Upper lobe of left lung (tissue), 6 donors: Measurements from ENCODE around the gene RPE. TPM values are rescaled to one million over a fixed set of nuclear protein-coding genes. Genes with fewer than 3 reads are reported as not detected.
A peak's percentile ranks its signal among the peaks of the same experiment; 100 is the strongest.

Experiments used
- ATAC-seq, 2 donors: fragments of 200-7000 bp; cut with Tn5 transposase; one replicate each; pipeline ENCODE4 v1.9.1; 2022; ENCODE audit warnings: mild to moderate bottlenecking in 2 of 2, moderate library complexity in 2 of 2; ENCODE audit not compliant: low FRiP score in 2 of 2
- DNase-seq, 2 donors: peaks; one replicate each; pipeline ENCODE4 v3.0.0-alpha.2; 2019 to 2020
- H3K27ac ChIP-seq, 4 donors: fragments of 200-600 bp; sonication (generic); one replicate each; pipeline ENCODE4 v1.5.1; 2016 to 2019
- H3K27me3 ChIP-seq, 4 donors: fragments of 200-600 bp; sonication (generic); one replicate each; pipeline ENCODE4 v1.5.1; 2017 to 2019
- H3K36me3 ChIP-seq, 4 donors: fragments of 200-600 bp; sonication (generic); one replicate each; pipeline ENCODE4 v1.5.1; 2016 to 2019
- H3K4me1 ChIP-seq, 4 donors: fragments of 200-600 bp; sonication (generic); one replicate each; pipeline ENCODE4 v1.5.1; 2018 to 2019
- H3K4me3 ChIP-seq, 4 donors: fragments of 200-600 bp; sonication (generic); one replicate each; pipeline ENCODE4 v1.5.1; 2017 to 2019; ENCODE audit warnings: mild to moderate bottlenecking in 2 of 4, moderate library complexity in 1 of 4
- H3K9me3 ChIP-seq, 4 donors: fragments of 200-600 bp; sonication (generic); one replicate each; pipeline ENCODE4 v1.5.1; 2018 to 2019
- CTCF ChIP-seq, 6 experiments: fragments of 450-650 bp in 4 of 6; fragments of 200-600 bp in 2 of 6; sonication (generic) in 2 of 6; IDR thresholded peaks; one replicate each; pipeline ENCODE4 v1.5.1; 2016 to 2019; ENCODE audit warnings: antibody characterized with exemption in 6 of 6
- EP300 ChIP-seq, 4 donors: sonication (generic); formaldehyde crosslinking; IDR thresholded peaks; one replicate each; pipeline ENCODE4 v1.5.1; 2017; ENCODE audit warnings: antibody characterized with exemption in 4 of 4, control low read depth in 2 of 4
- POLR2A ChIP-seq, 4 donors: fragments of 450-650 bp; IDR thresholded peaks; one replicate each; pipeline ENCODE4 v1.5.1; 2016 to 2017; ENCODE audit warnings: antibody characterized with exemption in 4 of 4, mild to moderate bottlenecking in 2 of 4
- POLR2AphosphoS5 ChIP-seq, 2 donors: sonication (generic); formaldehyde crosslinking; IDR thresholded peaks; one replicate each; pipeline ENCODE4 v1.5.1; 2017; ENCODE audit warnings: antibody characterized with exemption in 2 of 2
- WGBS, 2 donors: methylation state at CpG; one replicate each; pipeline ENCODE4 v1.1.5; 2017 to 2018; 5-methylcytosine and 5-hydroxymethylcytosine counted together
- total RNA-seq, 6 donors: library from RNA; depleted of rRNA in 4 of 6; stranded (reverse); fragments of >200 nt in 4 of 6; gene quantifications; one replicate each; pipeline versions ENCODE4 v1.1.0 to v1.2.1, GENCODE V29; 2016 to 2021
- donor health status: DM: no; HTN: no; CAD: no; lungs with moderate emphysema.
- donor health status: DM: no; HTN: yes; CAD: no; lungs with severe emphysema.

Gene RPE
- total RNA-seq, 6 donors from 2014 or later, result 15.7 to 46.0 (median 34.2) TPM

- H3K27me3 ChIP-seq, result no peaks in the 10 kb centered on the region
- 29 to 39% methylated on average over 4 of the region's 4 CpGs for WGBS, 2 donors
- peak in 1 of 2 donors; percentile 44 for DNase-seq
These were observed 41.5 kb upstream of the RPE start for GRCh38 chr2:209960676-209961630.

GRCh38 chr2:209965723-209966122 lies 36.7 kb upstream of the RPE start:
- DNase-seq (no peak), ATAC-seq (no peak)
- H3K36me3 ChIP-seq, result no peaks in the 10 kb centered on the region
- H3K27ac ChIP-seq, result no peak overlapping the region
- no peak overlapping the region for H3K4me3 ChIP-seq
- no peaks in the 10 kb centered on the region for H3K27me3 ChIP-seq
- 81 to 91% methylated on average over 2 of the region's 2 CpGs for WGBS, 2 donors
- H3K4me1 ChIP-seq, result peaks cover 0 to 3% (median under 1%) of the 10 kb centered on the region in 4 donors
- H3K9me3 ChIP-seq, result no peaks in the 10 kb centered on the region
- TF ChIP-seq POLR2AphosphoS5 (IDR thresholded peaks at IDR 0.05) (no peak), CTCF (IDR thresholded peaks at IDR 0.05) (no peak), EP300 (IDR thresholded peaks at IDR 0.05) (no peak), POLR2A (IDR thresholded peaks at IDR 0.05) (no peak)

More at GRCh38 chr2:209960676-209961630, 41.5 kb upstream of the RPE start:
- TF ChIP-seq POLR2AphosphoS5 (IDR thresholded peaks at IDR 0.05) (no peak), CTCF (IDR thresholded peaks at IDR 0.05) (peak; percentile 38 to 63 (median 46))
- ATAC-seq, result peak in 1 of 2 donors; percentile 90
- Histone ChIP-seq H3K9me3 (no peaks in the 10 kb centered on the region), H3K4me3 (no peak overlapping the region), H3K27ac (no peak overlapping the region), H3K4me1 (peaks cover 0 to 6% (median 2%) of the 10 kb centered on the region in 4 donors), H3K36me3 (no peaks in the 10 kb centered on the region)

GRCh38 chr2:209969692-209970091 lies 32.7 kb upstream of the RPE start:
- no peak for TF ChIP-seq POLR2A (IDR thresholded peaks at IDR 0.05)
- TF ChIP-seq EP300 (IDR thresholded peaks at IDR 0.05), result no peak
- no peak for TF ChIP-seq POLR2AphosphoS5 (IDR thresholded peaks at IDR 0.05)
- TF ChIP-seq CTCF (IDR thresholded peaks at IDR 0.05), result no peak
- WGBS, 2 donors, result 92 to 94% methylated on average over 4 of the region's 4 CpGs
- Histone ChIP-seq H3K27ac (no peak overlapping the region), H3K4me3 (no peak overlapping the region), H3K36me3 (no peaks in the 10 kb centered on the region), H3K27me3 (no peaks in the 10 kb centered on the region), H3K4me1 (no peaks in the 10 kb centered on the region), H3K9me3 (no peaks in the 10 kb centered on the region)
- ATAC-seq, result no peak
- DNase-seq, result no peak

DNA sequence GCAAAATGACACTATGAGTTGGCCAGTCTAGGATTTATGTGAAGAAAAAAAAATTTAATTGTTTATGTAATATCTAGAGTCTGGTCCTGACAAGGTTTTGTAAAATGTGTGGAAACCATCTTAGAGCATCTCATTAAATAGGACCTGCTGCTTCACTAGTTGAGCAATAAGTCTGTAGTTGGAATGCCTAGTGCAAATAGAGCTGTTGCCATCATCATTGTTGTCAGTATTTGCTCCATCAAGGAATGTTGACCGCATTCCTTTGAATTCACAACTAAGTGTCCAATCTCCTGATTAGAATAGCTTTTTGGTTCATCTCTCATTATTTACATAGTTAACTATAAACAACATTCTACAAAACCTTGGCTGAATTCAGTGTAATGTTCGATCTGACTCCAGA lies 32.2 kb upstream of the RPE start:
- Histone ChIP-seq H3K27me3 (no peaks in the 10 kb centered on the region), H3K27ac (no peak overlapping the region), H3K4me1 (no peaks in the 10 kb centered on the region), H3K4me3 (no peak overlapping the region), H3K36me3 (no peaks in the 10 kb centered on the region), H3K9me3 (no peaks in the 10 kb centered on the region)
- no peak for DNase-seq
- no peak for ATAC-seq
- WGBS, 2 donors, result 59 to 75% methylated on average over 2 of the region's 2 CpGs
- no peak for TF ChIP-seq POLR2A (IDR thresholded peaks at IDR 0.05)
- no peak for TF ChIP-seq POLR2AphosphoS5 (IDR thresholded peaks at IDR 0.05)

- TF ChIP-seq POLR2AphosphoS5 (IDR thresholded peaks at IDR 0.05), result no peak
- TF ChIP-seq POLR2A (IDR thresholded peaks at IDR 0.05), result no peak
- TF ChIP-seq EP300 (IDR thresholded peaks at IDR 0.05), result no peak
- TF ChIP-seq CTCF (IDR thresholded peaks at IDR 0.05), result no peak
- H3K9me3 ChIP-seq, result no peaks in the 10 kb centered on the region
These were observed 31.7 kb upstream of the RPE start for GRCh38 chr2:209970711-209971110.

More at GRCh38 chr2:209970711-209971110, 31.7 kb upstream of the RPE start:
- Histone ChIP-seq H3K27ac (no peak overlapping the region), H3K27me3 (no peaks in the 10 kb centered on the region), H3K36me3 (no peaks in the 10 kb centered on the region), H3K4me1 (no peaks in the 10 kb centered on the region), H3K4me3 (no peak overlapping the region)
- ATAC-seq, result no peak
- 63 to 66% methylated on average over 4 of the region's 4 CpGs for WGBS, 2 donors
- no peak for DNase-seq
